Gastroesophageal sphincter (tissue), 3 donors: ENCODE results near the gene CSNK1E.

Source experiments
- EP300 ChIP-seq: sonication (generic); formaldehyde crosslinking; IDR thresholded peaks from one replicate; pipeline ENCODE4 v1.6.1; 2017; ENCODE audit warnings: antibody characterized with exemption, mild to moderate bottlenecking
- TF ChIP-seq, protein P1 (sequence below), 4 experiments: fragments of 200-600 bp in 2 of 4; fragments of 450-650 bp in 2 of 4; sonication (generic) in 1 of 4; IDR thresholded peaks; one replicate each; pipeline ENCODE4 v1.5.1; 2017 to 2019; ENCODE audit warnings: antibody characterized with exemption in 4 of 4, mild to moderate bottlenecking in 2 of 4, moderate library complexity in 2 of 4

DNA sequence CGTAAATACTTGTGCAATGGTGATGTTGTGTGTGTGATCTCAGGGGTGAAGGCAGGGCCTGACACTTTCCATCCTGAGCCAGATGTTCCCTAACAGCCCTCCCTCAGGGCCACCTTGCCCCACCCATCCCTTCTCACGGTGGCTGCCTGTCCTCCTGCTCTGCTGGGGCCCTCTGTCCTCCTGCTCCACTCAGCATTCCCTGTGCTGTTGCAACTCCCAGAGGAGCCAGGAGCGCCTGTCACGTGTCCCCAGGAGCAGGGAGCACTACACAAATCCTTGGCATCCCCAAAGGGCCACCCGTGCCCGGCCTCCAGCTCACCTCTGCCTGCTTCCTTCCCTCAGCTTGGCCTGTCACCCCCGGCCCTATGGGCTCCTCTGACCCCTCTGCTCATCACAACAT lies 10.2 kb upstream of the CSNK1E start:
- TF ChIP-seq, protein P1, sequence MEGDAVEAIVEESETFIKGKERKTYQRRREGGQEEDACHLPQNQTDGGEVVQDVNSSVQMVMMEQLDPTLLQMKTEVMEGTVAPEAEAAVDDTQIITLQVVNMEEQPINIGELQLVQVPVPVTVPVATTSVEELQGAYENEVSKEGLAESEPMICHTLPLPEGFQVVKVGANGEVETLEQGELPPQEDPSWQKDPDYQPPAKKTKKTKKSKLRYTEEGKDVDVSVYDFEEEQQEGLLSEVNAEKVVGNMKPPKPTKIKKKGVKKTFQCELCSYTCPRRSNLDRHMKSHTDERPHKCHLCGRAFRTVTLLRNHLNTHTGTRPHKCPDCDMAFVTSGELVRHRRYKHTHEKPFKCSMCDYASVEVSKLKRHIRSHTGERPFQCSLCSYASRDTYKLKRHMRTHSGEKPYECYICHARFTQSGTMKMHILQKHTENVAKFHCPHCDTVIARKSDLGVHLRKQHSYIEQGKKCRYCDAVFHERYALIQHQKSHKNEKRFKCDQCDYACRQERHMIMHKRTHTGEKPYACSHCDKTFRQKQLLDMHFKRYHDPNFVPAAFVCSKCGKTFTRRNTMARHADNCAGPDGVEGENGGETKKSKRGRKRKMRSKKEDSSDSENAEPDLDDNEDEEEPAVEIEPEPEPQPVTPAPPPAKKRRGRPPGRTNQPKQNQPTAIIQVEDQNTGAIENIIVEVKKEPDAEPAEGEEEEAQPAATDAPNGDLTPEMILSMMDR (IDR thresholded peaks at IDR 0.05): no peak
- no peak for TF ChIP-seq EP300
